Smooth muscle cell (in vitro differentiated cells): ENCODE data around the gene HAO2. TPM values are rescaled to one million over a fixed set of nuclear protein-coding genes. Genes with fewer than 3 reads are reported as not detected.
A peak's percentile ranks its signal among the peaks of the same experiment; 100 is the strongest.
"Not testable (repeated sequence)": the region's sequence is repeated elsewhere in the genome, so short reads cannot be mapped to it uniquely, and the experiment has no call there.

Experiments
- DNase-seq: peaks from one replicate; lab custom pipeline; 2025; ENCODE audit not compliant: unreplicated experiment; lab: John Stamatoyannopoulos, UW
- H2AFZ ChIP-seq: fragments of 200-600 bp; sonication (generic); 2 replicates; pipeline ENCODE4 v1.6.0; 2016; ENCODE audit warnings: antibody characterized with exemption, low read depth, mild to moderate bottlenecking
- H3F3A ChIP-seq: fragments of 200-600 bp; sonication (generic); 2 replicates; pipeline ENCODE4 v1.6.0; 2017; ENCODE audit warnings: antibody characterized with exemption, low read depth
- H3K27ac ChIP-seq: fragments of 200-600 bp; sonication (generic); 2 replicates; pipeline ENCODE4 v1.5.1; 2016; ENCODE audit warnings: low read depth, mild to moderate bottlenecking
- H3K27me3 ChIP-seq: fragments of 200-600 bp; sonication (generic); 2 replicates; pipeline ENCODE4 v1.6.1; 2016; ENCODE audit warnings: low read depth, mild to moderate bottlenecking
- H3K36me3 ChIP-seq: fragments of 200-600 bp; sonication (generic); 2 replicates; pipeline ENCODE4 v1.5.1; 2016; ENCODE audit warnings: low read depth
- H3K4me1 ChIP-seq: fragments of 200-600 bp; sonication (generic); 2 replicates; pipeline ENCODE4 v1.5.1; 2016; ENCODE audit warnings: low read depth
- H3K4me2 ChIP-seq: fragments of 200-600 bp; sonication (generic); 2 replicates; pipeline ENCODE4 v1.6.0; 2016; ENCODE audit warnings: mild to moderate bottlenecking
- H3K4me3 ChIP-seq: fragments of 200-600 bp; sonication (generic); 2 replicates; pipeline ENCODE4 v1.5.1; 2016; ENCODE audit warnings: mild to moderate bottlenecking
- H3K79me2 ChIP-seq: fragments of 200-600 bp; sonication (generic); 2 replicates; pipeline ENCODE4 v1.6.0; 2016; ENCODE audit warnings: low read depth, mild to moderate bottlenecking
- H3K9ac ChIP-seq: fragments of 200-600 bp; sonication (generic); 2 replicates; pipeline ENCODE4 v1.6.0; 2016; ENCODE audit warnings: low read depth
- H3K9me3 ChIP-seq: fragments of 200-600 bp; sonication (generic); replicated peaks from 2 replicates; pipeline ENCODE4 v1.5.1; 2016; ENCODE audit warnings: low read depth
- H4K20me1 ChIP-seq: fragments of 200-600 bp; sonication (generic); 2 replicates; pipeline ENCODE4 v1.6.0; 2016; ENCODE audit warnings: low read depth
- WGBS: methylation state at CpG from one replicate; pipeline ENCODE4 v1.1.7; 2016; ENCODE audit warnings: low lambda C conversion rate; 5-methylcytosine and 5-hydroxymethylcytosine counted together
- polyA plus RNA-seq: library from polyadenylated mRNA; unstranded; fragments of >200 nt; fragmentation: Nextera tagmentation; extraction: Ambion mirVana; gene quantifications from 2 replicates; pipeline ENCODE4 v1.2.1, GENCODE V29; 2016
- total RNA-seq: library from RNA; depleted of rRNA; stranded (reverse); fragments of >200 nt; gene quantifications from 2 replicates; pipeline ENCODE4 v1.2.3, GENCODE V29; 2014
- TF ChIP-seq, protein P1 (sequence below): fragments of 200-600 bp; sonication (generic); IDR thresholded peaks from 2 replicates; pipeline ENCODE4 v1.5.1; 2017; ENCODE audit warnings: borderline replicate concordance, mild to moderate bottlenecking, antibody characterized with exemption; ENCODE audit not compliant: insufficient read depth, poor library complexity, severe bottlenecking

Gene HAO2
- total and polyA plus RNA-seq, 2 experiments from 2014 or later, result not detected

DNA sequence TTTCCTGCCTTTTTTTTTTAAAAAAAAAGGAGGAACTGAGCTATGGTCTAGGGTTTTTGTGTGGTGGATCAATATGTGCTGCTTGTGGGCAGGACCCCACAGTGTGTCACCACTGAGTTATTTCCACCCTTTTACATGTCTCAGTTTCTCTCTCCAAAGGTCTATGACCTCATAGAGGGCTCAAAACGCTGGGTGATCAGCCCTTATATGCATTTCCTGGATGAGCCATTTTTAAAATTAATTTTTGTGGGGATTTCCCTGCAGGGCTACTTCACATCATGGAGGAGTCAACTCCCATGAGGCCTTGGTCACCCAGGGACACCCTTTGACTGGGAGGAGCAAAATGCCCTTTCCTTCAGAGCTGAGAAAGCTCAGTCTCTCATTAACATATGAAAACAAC lies 20.7 kb upstream of the HAO2 start:
- DNase-seq, result no peak
- no peaks in the 10 kb centered on the region for H3K9me3 ChIP-seq
- H3K9ac ChIP-seq, result no peak overlapping the region

DNA sequence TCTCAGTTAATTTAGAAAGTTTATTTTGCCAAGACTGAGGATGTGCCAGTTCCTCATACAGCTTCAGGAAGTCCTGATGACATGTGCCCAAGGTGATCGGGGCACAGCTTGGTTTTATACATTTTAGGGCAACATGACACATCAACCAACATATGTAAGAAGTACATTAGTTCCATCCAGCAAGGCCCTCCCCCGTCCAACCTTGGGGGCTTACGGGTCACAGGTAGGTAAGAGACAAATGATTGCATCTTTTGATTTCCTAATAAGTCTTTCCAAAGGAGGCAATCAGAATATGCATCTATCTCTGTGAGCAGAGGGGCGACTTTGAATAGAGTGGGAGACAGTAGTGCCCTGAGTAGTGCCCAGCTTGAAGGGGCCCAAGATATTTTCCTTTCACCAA lies 19.6 kb upstream of the HAO2 start:
- Histone ChIP-seq H3K4me2 (no peak overlapping the region), H3K4me3 (no peak overlapping the region), H3K9me3 (no peaks in the 10 kb centered on the region), H2AFZ (no peak overlapping the region), H3F3A (no peaks in the 10 kb centered on the region), H4K20me1 (no peaks in the 10 kb centered on the region), H3K79me2 (no peaks in the 10 kb centered on the region), H3K4me1 (no peaks in the 10 kb centered on the region), H3K36me3 (no peaks in the 10 kb centered on the region), H3K27ac (no peak overlapping the region), H3K27me3 (no peaks in the 10 kb centered on the region), H3K9ac (no peak overlapping the region)
- TF ChIP-seq, protein P1, sequence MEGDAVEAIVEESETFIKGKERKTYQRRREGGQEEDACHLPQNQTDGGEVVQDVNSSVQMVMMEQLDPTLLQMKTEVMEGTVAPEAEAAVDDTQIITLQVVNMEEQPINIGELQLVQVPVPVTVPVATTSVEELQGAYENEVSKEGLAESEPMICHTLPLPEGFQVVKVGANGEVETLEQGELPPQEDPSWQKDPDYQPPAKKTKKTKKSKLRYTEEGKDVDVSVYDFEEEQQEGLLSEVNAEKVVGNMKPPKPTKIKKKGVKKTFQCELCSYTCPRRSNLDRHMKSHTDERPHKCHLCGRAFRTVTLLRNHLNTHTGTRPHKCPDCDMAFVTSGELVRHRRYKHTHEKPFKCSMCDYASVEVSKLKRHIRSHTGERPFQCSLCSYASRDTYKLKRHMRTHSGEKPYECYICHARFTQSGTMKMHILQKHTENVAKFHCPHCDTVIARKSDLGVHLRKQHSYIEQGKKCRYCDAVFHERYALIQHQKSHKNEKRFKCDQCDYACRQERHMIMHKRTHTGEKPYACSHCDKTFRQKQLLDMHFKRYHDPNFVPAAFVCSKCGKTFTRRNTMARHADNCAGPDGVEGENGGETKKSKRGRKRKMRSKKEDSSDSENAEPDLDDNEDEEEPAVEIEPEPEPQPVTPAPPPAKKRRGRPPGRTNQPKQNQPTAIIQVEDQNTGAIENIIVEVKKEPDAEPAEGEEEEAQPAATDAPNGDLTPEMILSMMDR, result no peak
- WGBS, result 89% methylated on average over 4 of the region's 4 CpGs
- no peak for DNase-seq

More for the DNA sequence above, 20.7 kb upstream of the HAO2 start:
- 67% methylated on average over 1 of the region's 1 CpG for WGBS
- Histone ChIP-seq H3K4me3 (no peak overlapping the region), H3F3A (no peaks in the 10 kb centered on the region), H3K4me1 (no peaks in the 10 kb centered on the region), H3K4me2 (no peak overlapping the region), H3K79me2 (no peaks in the 10 kb centered on the region), H3K27me3 (no peaks in the 10 kb centered on the region), H3K36me3 (no peaks in the 10 kb centered on the region), H4K20me1 (no peaks in the 10 kb centered on the region), H2AFZ (peak overlapping the region; percentile 20), H3K27ac (no peak overlapping the region)
- TF ChIP-seq, protein P1, result no peak

DNA sequence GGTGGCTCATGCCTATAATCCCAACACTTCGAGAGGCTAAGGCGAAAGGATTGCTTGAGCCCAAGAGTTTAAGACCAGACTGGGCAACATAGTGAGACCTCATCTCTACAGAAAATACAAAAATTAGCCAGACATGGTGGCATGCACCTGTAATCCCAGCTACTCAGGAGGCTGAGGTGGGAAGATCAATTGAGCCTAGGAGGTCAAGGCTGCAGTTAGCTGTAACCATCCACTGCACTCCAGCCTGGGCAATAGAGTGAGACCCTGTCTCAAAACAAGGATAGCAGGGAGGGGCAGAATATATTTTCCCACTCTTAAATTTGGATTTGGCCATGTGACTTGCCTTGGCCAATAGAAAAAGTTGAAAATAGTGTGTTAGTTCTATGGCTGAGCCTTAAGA lies 17.7 kb upstream of the HAO2 start:
- DNase-seq, H3K9me3 ChIP-seq, H3K4me1 ChIP-seq, H3K36me3 ChIP-seq, H2AFZ ChIP-seq, H3K4me3 ChIP-seq, H3K4me2 ChIP-seq, H3K27ac ChIP-seq, H3K27me3 ChIP-seq, H3F3A ChIP-seq, H4K20me1 ChIP-seq, H3K79me2 ChIP-seq, H3K9ac ChIP-seq: not testable (repeated sequence)
- WGBS, result 94% methylated on average over 2 of the region's 2 CpGs

DNA sequence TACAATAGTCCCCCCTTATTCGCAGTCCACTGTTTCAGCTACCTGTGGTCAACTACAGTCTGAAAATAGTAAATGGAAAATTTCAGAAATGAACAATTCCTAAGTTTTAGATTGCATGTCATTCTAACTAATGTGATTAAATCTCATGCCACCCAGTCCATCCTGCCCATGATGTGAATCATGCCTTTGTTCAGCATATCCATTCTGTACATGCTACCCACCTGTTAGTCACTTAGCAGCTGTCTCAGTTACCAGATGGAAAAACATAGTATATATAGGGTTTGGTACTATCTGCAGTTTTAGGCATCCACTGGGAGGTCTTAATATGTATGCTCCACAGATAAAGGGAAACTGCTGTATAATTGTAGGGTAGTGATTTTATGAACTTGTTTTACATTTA lies 16.6 kb upstream of the HAO2 start:
- Histone ChIP-seq H3K27me3 (no peaks in the 10 kb centered on the region), H3K36me3 (no peaks in the 10 kb centered on the region), H3K79me2 (no peaks in the 10 kb centered on the region), H4K20me1 (no peaks in the 10 kb centered on the region), H3F3A (no peaks in the 10 kb centered on the region), H3K4me1 (no peaks in the 10 kb centered on the region), H3K27ac (no peak overlapping the region), H3K9me3 (no peaks in the 10 kb centered on the region), H3K4me3 (no peak overlapping the region), H3K4me2 (no peak overlapping the region), H2AFZ (no peak overlapping the region), H3K9ac (no peak overlapping the region)
- TF ChIP-seq, protein P1, result no peak
- WGBS, result 100% methylated on average over 1 of the region's 1 CpG
- DNase-seq, result no peak
